GM19099 (cell line): Measurements from ENCODE around the gene GPNMB.

ENCODE experiments used
- POLR2A ChIP-seq: IDR thresholded peaks from 3 replicates; pipeline ENCODE4 v1.6.1; 2011; ENCODE audit warnings: low read depth; ENCODE audit not compliant: insufficient read length; ENCODE audit errors: extremely low read depth

GPNMB gene

GRCh38 chr7:23220690-23221305, 25.8 kb upstream of the GPNMB start:
- no peak for TF ChIP-seq POLR2A

GRCh38 chr7:23222439-23223030, 24.0 kb upstream of the GPNMB start:
- TF ChIP-seq POLR2A, result no peak

GRCh38 chr7:23226844-23227450, 19.6 kb upstream of the GPNMB start:
- TF ChIP-seq POLR2A, result no peak

- no peak for TF ChIP-seq POLR2A
Observed at GRCh38 chr7:23228412-23228811, 18.2 kb upstream of the GPNMB start.

- no peak for TF ChIP-seq POLR2A
Observed at GRCh38 chr7:23230641-23231101, 15.9 kb upstream of the GPNMB start.

- no peak for TF ChIP-seq POLR2A
Observed at GRCh38 chr7:23232966-23233365, 13.6 kb upstream of the GPNMB start.

GRCh38 chr7:23234569-23235296, 11.8 kb upstream of the GPNMB start:
- no peak for TF ChIP-seq POLR2A

- no peak for TF ChIP-seq POLR2A
Observed at GRCh38 chr7:23235813-23236221, 10.8 kb upstream of the GPNMB start.

- no peak for TF ChIP-seq POLR2A
Observed at GRCh38 chr7:23237000-23237399, 9.6 kb upstream of the GPNMB start.

GRCh38 chr7:23238983-23239652, 7.5 kb upstream of the GPNMB start:
- TF ChIP-seq POLR2A, result no peak

- TF ChIP-seq POLR2A, result no peak
Observed at GRCh38 chr7:23239698-23240097, 6.9 kb upstream of the GPNMB start.

- TF ChIP-seq POLR2A, result no peak
Observed at GRCh38 chr7:23242321-23242720, 4.3 kb upstream of the GPNMB start.

- TF ChIP-seq POLR2A, result no peak
Observed at GRCh38 chr7:23242935-23243334, 3.6 kb upstream of the GPNMB start.

- no peak for TF ChIP-seq POLR2A
Observed at GRCh38 chr7:23247046-23247602, 549 bp downstream of the GPNMB start.

GRCh38 chr7:23247603-23248335, 1.2 kb downstream of the GPNMB start:
- TF ChIP-seq POLR2A, result no peak

- TF ChIP-seq POLR2A, result no peak
Observed at GRCh38 chr7:23249486-23249885, 2.9 kb downstream of the GPNMB start.
